Measurements from ENCODE around the gene HOXB7.

HOXB7 gene

DNA sequence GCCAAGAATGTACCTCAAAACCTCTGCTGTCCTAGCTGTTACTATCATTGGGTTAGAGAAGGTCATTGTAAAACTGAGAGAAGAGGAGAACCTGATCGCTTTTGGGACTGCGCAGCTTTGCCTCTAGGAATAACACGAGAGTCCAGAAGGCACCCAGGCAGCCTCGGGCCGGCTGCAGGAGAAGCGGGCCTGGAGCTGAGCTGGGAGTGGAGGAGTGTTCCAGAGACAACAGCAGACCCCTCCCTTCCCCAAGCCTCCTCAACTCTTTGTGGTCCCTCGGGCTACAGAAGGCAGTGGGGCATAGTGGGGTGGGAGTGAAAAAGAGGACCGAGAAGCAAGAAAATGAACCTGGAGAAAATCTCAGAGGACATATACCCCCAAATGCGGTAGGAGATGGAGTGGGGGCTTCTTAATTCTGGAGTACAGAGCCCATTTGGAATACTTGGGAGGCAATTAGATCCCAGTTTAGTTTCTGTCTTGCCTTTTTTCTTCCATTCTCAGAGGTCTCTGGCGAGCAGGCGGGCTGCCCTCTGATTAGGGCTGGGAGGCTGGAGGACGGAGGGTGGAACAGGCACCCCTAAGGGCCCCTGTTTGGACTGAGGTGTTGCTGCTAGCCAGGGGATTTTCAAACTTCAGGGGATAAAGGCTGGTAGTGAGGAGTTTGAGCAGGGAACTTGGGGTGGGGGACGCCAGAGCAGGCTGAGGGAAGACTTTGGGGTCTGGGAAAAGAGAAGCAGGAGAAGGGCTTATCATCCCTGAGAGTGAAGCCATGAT lies 52.6 kb downstream of the HOXB7 start:
- peaks cover 12 to 30% of the 10 kb centered on the region in 2 donors for H3K4me1 ChIP-seq (ENCODE audit: control insufficient read depth in 1 of 2, insufficient read depth in 2 of 2, low read length in 2 of 2)
- no peaks in the 10 kb centered on the region for H3K9me3 ChIP-seq (ENCODE audit: control insufficient read depth in 1 of 2, low read length in 2 of 2)
- peaks cover 57 to 69% of the 10 kb centered on the region in 2 donors for H3K27me3 ChIP-seq (ENCODE audit: control insufficient read depth in 1 of 2, insufficient read depth in 2 of 2, low read length in 2 of 2)
- H3K27ac ChIP-seq (ENCODE audit: low read depth, low read length) = peak overlapping the region; percentile 43
- H3K9ac ChIP-seq (ENCODE audit: low read depth in 1 of 2, low read length in 2 of 2) = peak overlapping the region in 1 of 2 donors; percentile 17
- no peaks in the 10 kb centered on the region for H3K36me3 ChIP-seq (ENCODE audit: control insufficient read depth in 1 of 2, insufficient read depth in 2 of 2, low read length in 2 of 2)
- H3K4me3 ChIP-seq (ENCODE audit: low read depth in 1 of 2, low read length in 2 of 2) = no peak overlapping the region
